LNCaP clone FGC (cell line): ENCODE data around the gene MAPK8IP1.

Experiments
- DNase-seq: peaks from one replicate; pipeline ENCODE4 v3.0.0-alpha.2; 2011; ENCODE audit warnings: low read depth
- H3K4me3 ChIP-seq: 2 replicates; pipeline ENCODE4 v1.5.1; 2011; ENCODE audit warnings: mild to moderate bottlenecking, low read depth, low read length, control low read depth
- CTCF ChIP-seq: IDR thresholded peaks from 2 replicates; pipeline ENCODE4 v1.5.1; 2012; ENCODE audit warnings: mild to moderate bottlenecking; ENCODE audit not compliant: control insufficient read depth, insufficient read depth; ENCODE audit errors: extremely low read depth

MAPK8IP1 gene

GRCh38 chr11:45917623-45918330 is 32.3 kb downstream of the MAPK8IP1 start, which contains the start of gene PEX16:
Gene PEX16 (minus strand): TSS chr11:45917877. CDS start chr11:45917811, 66 bp downstream.
- DNase-seq = peak; percentile 100
- TF ChIP-seq CTCF = no peak
- H3K4me3 ChIP-seq = peak within 1 kb of the TSS; percentile 91

- TF ChIP-seq CTCF = no peak
Measured at GRCh38 chr11:45918331-45918941, 33.0 kb downstream of the MAPK8IP1 start.

GRCh38 chr11:45918962-45919675 is 33.7 kb downstream of the MAPK8IP1 start:
- peak overlapping the region; percentile 91 for H3K4me3 ChIP-seq
- no peak for DNase-seq
- TF ChIP-seq CTCF = no peak

More at GRCh38 chr11:45918331-45918941, 33.0 kb downstream of the MAPK8IP1 start:
- DNase-seq = peak; percentile 40
- H3K4me3 ChIP-seq = peak overlapping the region; percentile 91

GRCh38 chr11:45919806-45920530 is 34.5 kb downstream of the MAPK8IP1 start:
- TF ChIP-seq CTCF = no peak
- DNase-seq = no peak
- no peak overlapping the region for H3K4me3 ChIP-seq

- no peak for TF ChIP-seq CTCF
- no peak for DNase-seq
- H3K4me3 ChIP-seq = no peak overlapping the region
Measured at GRCh38 chr11:45920531-45921477, 35.4 kb downstream of the MAPK8IP1 start.
